ENCODE results near the gene ARF3. TPM values are rescaled to one million over a fixed set of nuclear protein-coding genes. Genes with fewer than 3 reads are reported as not detected.

Gene ARF3
- total and polyA plus RNA-seq, 2 donors (not counting 3 experiments of a cell fraction or from before 2014, with no cell fraction given): 149 to 172 TPM

- H2AFZ ChIP-seq (ENCODE audit: low read depth, low read length): peak overlapping the region; percentile 6
- intact Hi-C loops (cut with micrococcal nuclease): loop anchor here (1.0 kb wide), 2 partner anchors 21 to 142 kb away; no protein-coding TSS in a partner anchor
- ChIA-PET CTCF (interaction anchor here (0.7 to 10.5 kb wide), 12 partner anchors 14 to 240 kb away, joined by 3 to 175 read pairs (median 6); partner anchors contain the start of genes DDX23, FKBP11, PRKAG1 and WNT1), POLR2A (interaction anchor here (0.6 kb wide), 1 partner anchor 194 kb away, joined by 6 read pairs; no protein-coding TSS in a partner anchor)
- H3K9me1 ChIP-seq (replicated peaks; ENCODE audit: control insufficient read depth, extremely low read depth, insufficient read depth, low read length): no peaks in the 10 kb centered on the region
- H3K9ac ChIP-seq (replicated peaks; ENCODE audit: extremely low read depth, insufficient read depth, low read length): no peak overlapping the region
- TF ChIP-seq CTCF (IDR thresholded peaks at IDR 0.05; ENCODE audit: extremely low read depth in 1 of 2, insufficient read depth in 1 of 2, low read depth in 1 of 2, low read length in 2 of 2): peak; percentile 69 to 85
- TF ChIP-seq FOS (IDR thresholded peaks at IDR 0.05; ENCODE audit: borderline replicate concordance, insufficient read depth, low read length): no peak
- peak; percentile 44 for TF ChIP-seq EZH2 (IDR thresholded peaks at IDR 0.05; ENCODE audit: borderline replicate concordance, low read depth, low read length, severe bottlenecking)
- H3K36me3 ChIP-seq (ENCODE audit: control insufficient read depth in 2 of 2, extremely low read depth in 1 of 2, insufficient read depth in 2 of 2, low read length in 2 of 2): no peaks in the 10 kb centered on the region
- peaks cover 11% of the 10 kb centered on the region for H3K4me1 ChIP-seq (ENCODE audit: control insufficient read depth, extremely low read depth, insufficient read depth, low read length)
- H3K4me2 ChIP-seq (ENCODE audit: insufficient read depth, low read length): peak overlapping the region; percentile 45
- H3K9me3 ChIP-seq (replicated peaks; ENCODE audit: control insufficient read depth, insufficient read depth, low read length): no peaks in the 10 kb centered on the region
- DNase-seq (ENCODE audit: low read depth, low spot score) (peak; percentile 77), FAIRE-seq (peak; percentile 74)
- dilution Hi-C loops (cut with MboI; ENCODE audit: extremely low pct_ligation_motif_present, low sequenced_read_pairs): no loop called here
- no peaks in the 10 kb centered on the region for H3K79me2 ChIP-seq (ENCODE audit: control insufficient read depth, insufficient read depth, low read length)
- H3K27ac ChIP-seq (ENCODE audit: insufficient read depth, low read depth, low read length): no peak overlapping the region
- BruUV-seq (replicated peaks): no TSS peak
- H3K4me3 ChIP-seq (replicated peaks in 1 of 3; ENCODE audit: insufficient read depth in 1 of 3, low read depth in 1 of 3, low read length in 3 of 3): no peak overlapping the region
- H3K27me3 ChIP-seq (ENCODE audit: control insufficient read depth in 2 of 2, insufficient read depth in 2 of 2, low read length in 2 of 2): peaks cover 25 to 26% of the 10 kb centered on the region in 2 experiments
- H4K20me1 ChIP-seq (replicated peaks; ENCODE audit: control insufficient read depth, extremely low read depth, insufficient read depth, low read length): no peaks in the 10 kb centered on the region
Measured at GRCh38 chr12:48995086-48995879, 38.0 kb upstream of the ARF3 start.

Measured in endothelial cell of umbilical vein (primary cell).